ENCODE data around the gene ATP6V1A.

DNA sequence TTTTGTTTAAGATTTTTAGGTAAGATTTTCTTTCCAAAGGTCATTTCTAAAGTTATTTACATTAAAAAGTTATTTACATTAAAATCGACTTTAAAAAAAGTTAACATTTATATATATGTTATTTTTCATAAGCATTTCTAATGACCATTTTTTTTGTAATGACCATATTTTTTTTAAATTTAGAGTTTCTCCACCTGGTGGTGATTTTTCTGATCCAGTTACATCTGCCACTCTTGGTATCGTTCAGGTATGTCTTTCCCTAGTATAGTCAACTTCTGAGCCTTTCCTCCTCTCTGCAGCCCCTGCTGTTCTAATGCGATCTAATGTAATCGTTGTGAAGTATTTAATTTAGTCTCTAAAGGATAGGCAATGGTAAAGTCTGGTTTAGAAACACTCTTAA, 48.9 kb downstream of the ATP6V1A start:
- TF ChIP-seq EP300 (IDR thresholded peaks at IDR 0.05; ENCODE audit: borderline replicate concordance in 1 of 2, low read depth in 1 of 2, low read length in 1 of 2) (no peak), TCF12 (IDR thresholded peaks at IDR 0.05) (no peak), EZH2phosphoT487 (IDR thresholded peaks at IDR 0.05; ENCODE audit: borderline replicate concordance, low read depth) (no peak), CTCF (IDR thresholded peaks at IDR 0.05) (0 out of 2 replicates have a peak, but pooled peaks have one; percentile 11), IRF3 (IDR thresholded peaks at IDR 0.05; ENCODE audit: low read depth, low read length) (no peak), ELF1 (IDR thresholded peaks at IDR 0.05) (no peak), JUND (IDR thresholded peaks at IDR 0.05) (no peak)
